PFSK-1 (cell line): ENCODE results near the gene USP9X.

ENCODE experiments used
- POLR2AphosphoS5 ChIP-seq: IDR thresholded peaks from 2 replicates; pipeline ENCODE4 v1.6.1; 2012; ENCODE audit warnings: low read depth, mild to moderate bottlenecking, control low read depth, low read length, moderate library complexity
- REST ChIP-seq, 2 experiments: IDR thresholded peaks; 2 replicates each; pipeline versions ENCODE4 v1.6.1 to v1.8.0; 2011 to 2012; ENCODE audit warnings: low read depth in 2 of 2, low read length in 2 of 2, control low read depth in 1 of 2, inconsistent platforms in 1 of 2, mild to moderate bottlenecking in 1 of 2, moderate library complexity in 1 of 2; ENCODE audit not compliant: insufficient read depth in 1 of 2
- TAF1 ChIP-seq: IDR thresholded peaks from 2 replicates; pipeline ENCODE4 v1.6.1; 2012; ENCODE audit warnings: low read length, control low read depth, borderline replicate concordance; ENCODE audit not compliant: insufficient read depth

- TF ChIP-seq POLR2AphosphoS5 (no peak), TAF1 (no peak), REST (IDR thresholded peaks at IDR 0.05; ENCODE audit: insufficient read depth in 1 of 2, low read depth in 2 of 2, low read length in 2 of 2) (no peak)
These were observed 160.4 kb downstream of the USP9X start for GRCh38 chrX:41245641-41246040.
